ENCODE data around the gene S100A4. TPM values are rescaled to one million over a fixed set of nuclear protein-coding genes. Genes with fewer than 3 reads are reported as not detected.

Gene S100A4
- total RNA-seq, 6 experiments from 2014 or later: 7.6 to 21.6 (median 14.0) TPM

- no peak overlapping the region for H3K27ac ChIP-seq
- H3K4me3 ChIP-seq: no peak overlapping the region
- ATAC-seq: no peak
- intact Hi-C loops (cut with DNase I): no loop called here
- WGBS (ENCODE audit: insufficient coverage, low coverage, low lambda C conversion rate, missing lambda C conversion rate): 89% methylated on average over 4 of the region's 4 CpGs
- H3K9me3 ChIP-seq: no peaks in the 10 kb centered on the region
- no peaks in the 10 kb centered on the region for H3K4me1 ChIP-seq
- H3K27me3 ChIP-seq: no peaks in the 10 kb centered on the region
- no peaks in the 10 kb centered on the region for H3K36me3 ChIP-seq
- no peak for DNase-seq
- no peak for TF ChIP-seq CTCF (IDR thresholded peaks at IDR 0.05)
- no peak for TF ChIP-seq POLR2A (IDR thresholded peaks at IDR 0.05)
Measured at GRCh38 chr1:153543736-153544135, 1.9 kb downstream of the S100A4 start.

- DNase-seq: no peak
- Histone ChIP-seq H3K27ac (no peak overlapping the region), H3K27me3 (no peaks in the 10 kb centered on the region), H3K9me3 (no peaks in the 10 kb centered on the region), H3K36me3 (no peaks in the 10 kb centered on the region), H3K4me3 (no peak overlapping the region), H3K4me1 (no peaks in the 10 kb centered on the region)
- TF ChIP-seq POLR2A (IDR thresholded peaks at IDR 0.05) (no peak), CTCF (IDR thresholded peaks at IDR 0.05) (no peak)
- ATAC-seq: no peak
- 59% methylated on average over 12 of the region's 13 CpGs for WGBS (ENCODE audit: insufficient coverage, low coverage, low lambda C conversion rate, missing lambda C conversion rate)
- intact Hi-C loops (cut with DNase I): no loop called here
Measured at GRCh38 chr1:153542956-153543711, 2.5 kb downstream of the S100A4 start.

GRCh38 chr1:153541641-153542590 is 3.7 kb downstream of the S100A4 start:
- Histone ChIP-seq H3K9me3 (no peaks in the 10 kb centered on the region), H3K27ac (no peak overlapping the region), H3K36me3 (no peaks in the 10 kb centered on the region), H3K27me3 (no peaks in the 10 kb centered on the region), H3K4me3 (no peak overlapping the region), H3K4me1 (no peaks in the 10 kb centered on the region)
- ATAC-seq (no peak), DNase-seq (no peak)
- TF ChIP-seq CTCF (IDR thresholded peaks at IDR 0.05) (no peak), POLR2A (IDR thresholded peaks at IDR 0.05) (no peak)
- WGBS (ENCODE audit: insufficient coverage, low coverage, low lambda C conversion rate, missing lambda C conversion rate): 59% methylated on average over 9 of the region's 13 CpGs
- intact Hi-C loops (cut with DNase I): no loop called here

- Histone ChIP-seq H3K4me3 (no peak within 1 kb of the TSS), H3K27me3 (no peaks in the 10 kb centered on the region), H3K9me3 (no peaks in the 10 kb centered on the region), H3K4me1 (no peaks in the 10 kb centered on the region), H3K27ac (no peak within 1 kb of the TSS), H3K36me3 (no peaks in the 10 kb centered on the region)
- DNase-seq (no peak), ATAC-seq (no peak)
- whole genome bisulfite sequencing (ENCODE audit: insufficient coverage, low coverage, low lambda C conversion rate, missing lambda C conversion rate): 68% methylated on average over 5 of the region's 11 CpGs
- TF ChIP-seq POLR2A (IDR thresholded peaks at IDR 0.05) (no peak), CTCF (IDR thresholded peaks at IDR 0.05) (no peak)
- intact Hi-C loops (cut with DNase I): no loop called here
Measured at GRCh38 chr1:153540394-153541361, 4.9 kb downstream of the S100A4 start, which contains the start of gene S100A5. S100A5 (minus strand) TSS chr1:153540934; CDS start chr1:153540191, 743 bp downstream.
